Calu3 (cell line): ENCODE results near the gene JAG1. TPM values are rescaled to one million over a fixed set of nuclear protein-coding genes. Genes with fewer than 3 reads are reported as not detected.

ENCODE experiments used
- BruUV-seq: library from RNA; stranded (reverse); fragments of 400-500 nt; replicated peaks from 2 replicates; lab custom pipeline; 2021; lab: Mats Ljungman, UMichigan
- CTCF ChIA-PET: fragments of 300-600 bp; sonication (Branson Sonifier 250); formaldehyde crosslinking; loops from one replicate; lab custom pipeline; 2022; ENCODE audit warnings: antibody characterized with exemption; lab: Charles Lee
- DNase-seq: peaks from one replicate; pipeline ENCODE4 v3.0.0; 2022
- H3K27ac Mint-ChIP-seq: one replicate; pipeline ENCODE4 v1.8.0; 2022; ENCODE audit warnings: mixed read lengths; ENCODE audit not compliant: unreplicated experiment
- H3K27me3 Mint-ChIP-seq: one replicate; pipeline ENCODE4 v1.8.0; 2022; ENCODE audit warnings: mixed read lengths; ENCODE audit not compliant: unreplicated experiment
- H3K36me3 Mint-ChIP-seq: one replicate; pipeline ENCODE4 v1.8.0; 2022; ENCODE audit warnings: mild to moderate bottlenecking, moderate library complexity, mixed read lengths; ENCODE audit not compliant: insufficient read depth, unreplicated experiment
- H3K4me1 Mint-ChIP-seq: one replicate; pipeline ENCODE4 v1.8.0; 2022; ENCODE audit warnings: mild to moderate bottlenecking, low read depth, mixed read lengths; ENCODE audit not compliant: unreplicated experiment
- H3K4me3 Mint-ChIP-seq: one replicate; pipeline ENCODE4 v1.8.0; 2022; ENCODE audit warnings: mild to moderate bottlenecking, low read depth, moderate library complexity, mixed read lengths; ENCODE audit not compliant: unreplicated experiment
- H3K9me3 Mint-ChIP-seq: one replicate; pipeline ENCODE4 v1.8.0; 2022; ENCODE audit warnings: low read depth, mixed read lengths; ENCODE audit not compliant: unreplicated experiment
- intact Hi-C: fragments of 100-400 bp; cut with micrococcal nuclease; formaldehyde crosslinking; loops from one replicate; pipeline ENCODE4 v1.10.0; 2022; ENCODE audit not compliant: unreplicated experiment
- total RNA-seq: library from RNA; stranded (reverse); gene quantifications from 2 replicates; pipeline ENCODE4 v1.2.3, GENCODE V29; 2022
- TF ChIP-seq, protein P1 (sequence below): fragments of 200-600 bp; IDR thresholded peaks from one replicate; pipeline ENCODE4 v1.8.0; 2022; ENCODE audit warnings: antibody characterized with exemption; ENCODE audit not compliant: unreplicated experiment

JAG1 gene
- total RNA-seq, 1 experiment from 2014 or later, result 245 TPM

DNA sequence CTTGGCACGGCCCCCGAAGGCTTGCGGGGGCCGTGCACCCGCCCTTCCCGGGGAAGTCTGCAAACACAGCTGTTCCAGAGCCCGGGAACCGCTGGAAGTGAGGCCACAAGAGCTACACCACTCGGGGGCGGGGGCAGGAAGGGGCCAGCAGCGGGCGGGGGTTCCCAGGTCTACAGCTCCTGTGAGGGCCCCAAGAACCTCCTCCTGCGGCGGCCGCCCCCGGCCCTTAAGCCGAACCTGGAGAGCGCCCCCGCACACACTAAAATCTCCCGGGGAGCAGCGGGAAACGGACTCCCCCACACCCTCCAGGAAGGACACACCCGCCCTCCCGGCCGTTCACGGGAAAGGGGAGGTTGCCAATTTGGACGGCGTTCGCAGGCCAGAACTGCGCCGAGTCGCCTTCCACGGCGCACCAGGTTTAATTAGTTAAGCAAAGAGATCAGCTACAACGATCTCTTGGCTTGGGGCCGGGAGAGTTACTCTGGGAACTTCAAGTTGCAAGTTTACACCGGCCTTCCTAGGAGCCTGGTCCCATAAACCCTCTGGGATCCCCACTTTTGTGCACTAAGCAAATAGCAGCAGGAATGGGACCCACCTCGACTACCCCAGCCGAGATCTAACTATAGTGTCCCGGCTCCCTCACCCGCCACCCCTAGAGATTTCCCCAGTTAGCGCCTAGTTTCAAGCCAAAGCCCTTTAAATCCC is 1.7 kb downstream of the JAG1 start:
- CTCF ChIA-PET, result interaction anchor here (0.7 to 1.8 kb wide), 5 partner anchors 248 to 694 kb away, joined by 3 to 7 read pairs (median 5); no protein-coding TSS in a partner anchor
- BruUV-seq, result no TSS peak
- Mint-ChIP-seq H3K36me3 (peaks cover 85% of the 10 kb centered on the region), H3K27ac (peak overlapping the region; percentile 92), H3K9me3 (no peaks in the 10 kb centered on the region), H3K4me1 (no peaks in the 10 kb centered on the region), H3K4me3 (peak overlapping the region; percentile 82), H3K27me3 (no peaks in the 10 kb centered on the region)
- intact Hi-C loops, result loop anchor here (5.0 to 10.0 kb wide), 3 partner anchors 280 to 873 kb away; no protein-coding TSS in a partner anchor
- no peak for DNase-seq
- TF ChIP-seq, protein P1, sequence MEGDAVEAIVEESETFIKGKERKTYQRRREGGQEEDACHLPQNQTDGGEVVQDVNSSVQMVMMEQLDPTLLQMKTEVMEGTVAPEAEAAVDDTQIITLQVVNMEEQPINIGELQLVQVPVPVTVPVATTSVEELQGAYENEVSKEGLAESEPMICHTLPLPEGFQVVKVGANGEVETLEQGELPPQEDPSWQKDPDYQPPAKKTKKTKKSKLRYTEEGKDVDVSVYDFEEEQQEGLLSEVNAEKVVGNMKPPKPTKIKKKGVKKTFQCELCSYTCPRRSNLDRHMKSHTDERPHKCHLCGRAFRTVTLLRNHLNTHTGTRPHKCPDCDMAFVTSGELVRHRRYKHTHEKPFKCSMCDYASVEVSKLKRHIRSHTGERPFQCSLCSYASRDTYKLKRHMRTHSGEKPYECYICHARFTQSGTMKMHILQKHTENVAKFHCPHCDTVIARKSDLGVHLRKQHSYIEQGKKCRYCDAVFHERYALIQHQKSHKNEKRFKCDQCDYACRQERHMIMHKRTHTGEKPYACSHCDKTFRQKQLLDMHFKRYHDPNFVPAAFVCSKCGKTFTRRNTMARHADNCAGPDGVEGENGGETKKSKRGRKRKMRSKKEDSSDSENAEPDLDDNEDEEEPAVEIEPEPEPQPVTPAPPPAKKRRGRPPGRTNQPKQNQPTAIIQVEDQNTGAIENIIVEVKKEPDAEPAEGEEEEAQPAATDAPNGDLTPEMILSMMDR, result no peak

DNA sequence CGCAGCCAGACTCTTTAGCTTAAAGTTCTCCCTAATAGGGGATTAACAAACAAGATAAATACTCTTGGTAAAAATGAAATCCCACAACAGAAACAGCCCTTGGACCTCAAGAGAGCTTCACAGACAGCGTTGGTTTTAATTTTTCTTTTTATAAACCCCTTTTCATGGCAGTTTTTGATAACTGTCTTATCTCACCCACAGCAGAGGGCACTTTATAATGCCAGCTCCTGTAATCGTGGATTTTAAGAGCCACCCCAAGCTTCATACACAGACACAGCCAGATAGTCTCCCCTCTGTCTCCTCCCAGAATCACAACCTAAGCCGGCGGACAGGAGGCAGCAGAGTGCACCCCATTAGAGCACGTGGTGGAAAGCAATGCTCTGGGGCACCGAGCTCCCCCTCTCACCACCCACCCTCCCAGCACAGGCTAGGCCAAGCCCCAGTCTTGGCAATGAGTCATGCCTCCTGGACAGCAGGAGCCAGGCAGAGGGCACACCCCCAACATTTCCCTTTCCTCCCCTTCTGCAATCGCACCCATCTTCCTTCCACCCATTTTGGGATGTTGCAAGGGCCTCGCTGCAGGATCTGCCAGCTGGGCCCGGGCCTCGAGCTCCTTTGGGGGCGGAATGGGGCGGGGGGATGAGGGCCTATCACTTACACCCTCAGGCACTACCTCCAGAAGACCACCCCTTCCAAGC is 2.4 kb downstream of the JAG1 start:
- CTCF ChIA-PET, result interaction anchor here (0.5 to 1.8 kb wide), 6 partner anchors 508 to 693 kb away, joined by 3 to 6 read pairs (median 5); no protein-coding TSS in a partner anchor
- intact Hi-C loops, result loop anchor here (5.0 to 10.0 kb wide), 3 partner anchors 281 to 873 kb away; no protein-coding TSS in a partner anchor
- TF ChIP-seq, protein P1, result no peak
- DNase-seq, result peak; percentile 83
- Mint-ChIP-seq H3K4me3 (peak overlapping the region; percentile 82), H3K4me1 (peaks cover 1% of the 10 kb centered on the region), H3K36me3 (peaks cover 92% of the 10 kb centered on the region), H3K27me3 (no peaks in the 10 kb centered on the region), H3K27ac (peak overlapping the region; percentile 92), H3K9me3 (no peaks in the 10 kb centered on the region)
- BruUV-seq, result no TSS peak

DNA sequence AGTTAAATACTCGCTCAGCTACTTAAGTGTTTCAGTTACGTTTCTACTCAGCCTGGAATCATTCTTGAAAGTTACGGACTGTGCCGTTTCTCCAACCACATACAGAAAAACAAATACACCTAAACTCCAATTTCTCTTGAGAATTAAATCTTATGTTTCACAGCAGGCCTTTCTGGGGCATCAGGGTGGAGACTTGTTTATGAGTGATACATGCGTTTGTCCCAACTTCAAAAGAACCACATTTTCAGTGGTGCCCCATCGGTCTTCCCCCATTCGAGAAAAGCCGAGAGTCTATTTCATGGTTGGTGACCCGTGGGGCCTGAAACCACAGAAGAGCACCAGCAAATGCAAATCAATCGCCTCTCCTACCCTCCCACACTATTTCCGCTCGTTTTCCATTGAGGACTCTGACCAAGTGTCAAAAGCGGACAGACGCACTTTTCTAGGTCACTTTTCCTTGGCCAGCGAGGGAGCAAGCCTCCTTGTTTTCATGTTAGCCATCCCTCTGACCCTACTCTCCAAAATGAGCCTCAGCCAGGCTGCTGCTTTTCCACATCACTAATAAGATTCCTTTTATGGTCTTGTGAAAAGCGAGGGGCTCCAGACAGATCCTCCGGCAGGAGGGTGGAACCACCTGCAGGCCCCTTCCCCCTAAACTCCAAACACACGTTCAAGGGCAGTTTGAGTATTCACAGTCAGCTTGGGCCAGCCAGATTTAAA is 3.1 kb downstream of the JAG1 start:
- Mint-ChIP-seq H3K4me1 (peaks cover 8% of the 10 kb centered on the region), H3K4me3 (peak overlapping the region; percentile 82), H3K27me3 (no peaks in the 10 kb centered on the region), H3K9me3 (no peaks in the 10 kb centered on the region), H3K36me3 (peaks cover 98% of the 10 kb centered on the region), H3K27ac (peak overlapping the region; percentile 92)
- BruUV-seq, result TSS peak; percentile 8
- TF ChIP-seq, protein P1, result no peak
- CTCF ChIA-PET, result interaction anchor here (0.5 to 1.8 kb wide), 5 partner anchors 509 to 693 kb away, joined by 3 to 6 read pairs (median 5); no protein-coding TSS in a partner anchor
- no peak for DNase-seq
- intact Hi-C loops, result loop anchor here (5.0 to 10.0 kb wide), 3 partner anchors 282 to 874 kb away; no protein-coding TSS in a partner anchor

DNA sequence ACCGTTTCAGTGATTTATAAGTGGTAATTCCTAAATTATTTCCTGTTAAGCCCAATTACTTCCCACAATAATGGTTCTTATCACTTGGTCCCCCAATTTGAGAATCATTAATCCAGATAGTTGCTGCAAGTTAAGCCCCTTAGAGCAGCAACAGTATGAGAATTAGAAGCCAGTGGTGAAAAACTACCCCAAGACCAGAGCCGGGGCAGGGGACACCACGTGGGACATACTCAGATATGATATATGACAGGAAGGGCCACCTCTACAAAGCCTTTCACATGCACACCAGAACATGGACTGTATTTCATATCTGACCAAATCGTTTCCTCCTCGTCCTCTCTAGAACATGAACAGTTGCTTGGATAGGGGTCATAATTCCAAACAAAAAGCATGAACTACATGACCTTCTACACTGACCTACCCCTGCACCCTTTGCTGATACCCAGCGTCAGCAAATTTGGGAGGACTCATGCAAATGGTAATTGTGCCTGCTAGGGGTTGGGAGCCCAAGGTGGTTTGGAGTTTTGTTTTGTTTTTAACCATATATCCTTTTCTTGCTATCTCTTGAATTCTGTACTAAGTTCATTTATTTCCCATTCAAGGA is 3.9 kb downstream of the JAG1 start:
- TF ChIP-seq, protein P1, result no peak
- peak overlapping the region; percentile 92 for H3K27ac Mint-ChIP-seq
- no peak for DNase-seq
- peaks cover 98% of the 10 kb centered on the region for H3K36me3 Mint-ChIP-seq
- H3K4me3 Mint-ChIP-seq, result peak overlapping the region; percentile 82
- no TSS peak for BruUV-seq
- peaks cover 16% of the 10 kb centered on the region for H3K4me1 Mint-ChIP-seq
- no peaks in the 10 kb centered on the region for H3K9me3 Mint-ChIP-seq
- no peaks in the 10 kb centered on the region for H3K27me3 Mint-ChIP-seq
- CTCF ChIA-PET, result interaction anchor here (1.8 kb wide), 1 partner anchor 692 kb away, joined by 6 read pairs; no protein-coding TSS in a partner anchor
- intact Hi-C loops, result loop anchor here (5.0 to 10.0 kb wide), 4 partner anchors 115 to 875 kb away; no protein-coding TSS in a partner anchor
